ENCODE measurements around the gene TSPEAR. TPM values are rescaled to one million over a fixed set of nuclear protein-coding genes. Genes with fewer than 3 reads are reported as not detected.

TSPEAR gene
- polyA plus RNA-seq, 1 of the 3 experiments (the other 2 are of a cell fraction) = 0.08 TPM

DNA sequence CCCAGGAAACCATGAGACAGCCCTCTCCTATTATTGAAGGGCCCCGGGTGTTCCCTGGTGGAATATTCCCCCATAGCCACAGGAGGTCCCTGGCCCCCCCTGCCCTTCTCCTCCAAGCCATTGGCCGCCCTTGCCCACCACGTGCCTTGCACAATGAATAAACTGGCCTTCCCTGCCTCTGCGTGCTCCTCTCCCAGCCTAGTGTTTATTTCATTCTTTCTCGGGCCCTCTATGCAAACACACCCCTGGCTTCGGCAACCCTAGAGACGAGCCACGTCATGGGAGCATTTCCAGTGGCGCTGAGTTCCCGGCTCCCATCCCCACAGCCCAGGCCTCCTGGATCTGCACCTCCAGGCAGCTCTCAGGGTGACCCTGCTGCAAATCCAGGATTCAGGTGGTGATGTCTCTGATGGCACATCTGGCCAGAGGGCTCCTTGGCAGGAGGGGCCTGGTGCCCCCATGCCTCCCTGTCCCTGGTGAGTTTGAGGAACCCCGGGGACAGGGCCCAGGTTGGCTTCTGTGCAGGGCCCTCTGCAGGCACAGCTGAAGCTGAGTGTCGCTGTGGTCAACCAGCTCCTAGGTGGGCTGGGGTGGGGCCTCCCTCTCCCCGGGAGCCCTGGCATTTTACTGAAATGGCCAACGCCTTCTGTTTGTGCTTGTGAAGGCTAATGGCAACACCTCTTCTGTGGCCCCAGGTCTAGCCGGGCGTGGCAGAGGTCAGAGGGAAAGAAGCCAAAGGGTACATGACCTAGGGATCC is 8.2 kb downstream of the TSPEAR start:
- Histone ChIP-seq H3K27me3 (ENCODE audit: insufficient read depth) (peaks cover 83% of the 10 kb centered on the region), H4K20me1 (ENCODE audit: insufficient read depth) (no peaks in the 10 kb centered on the region), H3K79me2 (ENCODE audit: insufficient read depth) (no peaks in the 10 kb centered on the region), H3K4me2 (no peak overlapping the region), H3K4me3 (ENCODE audit: low read depth in 2 of 2, low read length in 1 of 2) (no peak overlapping the region), H3K36me3 (replicated peaks in 1 of 2; ENCODE audit: control insufficient read depth in 1 of 2, insufficient read depth in 2 of 2, low read length in 1 of 2) (no peaks in the 10 kb centered on the region), H3K9ac (no peak overlapping the region), H3K9me2 (no peaks in the 10 kb centered on the region), H3F3A (replicated peaks; ENCODE audit: insufficient read depth) (no peaks in the 10 kb centered on the region), H3K4me1 (ENCODE audit: control insufficient read depth in 1 of 2, insufficient read depth in 2 of 2, low read depth in 1 of 2, low read length in 1 of 2) (no peaks in the 10 kb centered on the region), H2AFZ (ENCODE audit: low read depth) (no peak overlapping the region), H3K9me3 (no peaks in the 10 kb centered on the region), H3K27ac (ENCODE audit: low read depth in 2 of 2, low read length in 1 of 2) (no peak overlapping the region)
- 10% methylated on average over 12 of the region's 16 CpGs for WGBS (ENCODE audit: low lambda C conversion rate)
- TF ChIP-seq, protein P1, sequence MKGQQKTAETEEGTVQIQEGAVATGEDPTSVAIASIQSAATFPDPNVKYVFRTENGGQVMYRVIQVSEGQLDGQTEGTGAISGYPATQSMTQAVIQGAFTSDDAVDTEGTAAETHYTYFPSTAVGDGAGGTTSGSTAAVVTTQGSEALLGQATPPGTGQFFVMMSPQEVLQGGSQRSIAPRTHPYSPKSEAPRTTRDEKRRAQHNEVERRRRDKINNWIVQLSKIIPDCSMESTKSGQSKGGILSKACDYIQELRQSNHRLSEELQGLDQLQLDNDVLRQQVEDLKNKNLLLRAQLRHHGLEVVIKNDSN (IDR thresholded peaks at IDR 0.05; ENCODE audit: borderline replicate concordance, low read depth) = no peak
- TF ChIP-seq NFIC (IDR thresholded peaks at IDR 0.05; ENCODE audit: borderline replicate concordance) (no peak), POLR2AphosphoS5 (IDR thresholded peaks at IDR 0.05; ENCODE audit: low read depth, low read length) (no peak), TEAD4 (IDR thresholded peaks at IDR 0.05; ENCODE audit: borderline replicate concordance, insufficient read depth) (no peak), RCOR1 (IDR thresholded peaks at IDR 0.05; ENCODE audit: low read length) (no peak), SIN3A (IDR thresholded peaks at IDR 0.05; ENCODE audit: borderline replicate concordance, low read depth, low read length) (no peak), EP300 (IDR thresholded peaks at IDR 0.05; ENCODE audit: borderline replicate concordance in 1 of 2, low read depth in 1 of 2, low read length in 1 of 2) (no peak), ELF1 (IDR thresholded peaks at IDR 0.05) (no peak), FOSL2 (IDR thresholded peaks at IDR 0.05; ENCODE audit: borderline replicate concordance, low read depth) (no peak), RXRA (IDR thresholded peaks at IDR 0.05; ENCODE audit: borderline replicate concordance, low read depth) (no peak), RFX5 (IDR thresholded peaks at IDR 0.05; ENCODE audit: low read length) (no peak)
- TF ChIP-seq, protein P2, sequence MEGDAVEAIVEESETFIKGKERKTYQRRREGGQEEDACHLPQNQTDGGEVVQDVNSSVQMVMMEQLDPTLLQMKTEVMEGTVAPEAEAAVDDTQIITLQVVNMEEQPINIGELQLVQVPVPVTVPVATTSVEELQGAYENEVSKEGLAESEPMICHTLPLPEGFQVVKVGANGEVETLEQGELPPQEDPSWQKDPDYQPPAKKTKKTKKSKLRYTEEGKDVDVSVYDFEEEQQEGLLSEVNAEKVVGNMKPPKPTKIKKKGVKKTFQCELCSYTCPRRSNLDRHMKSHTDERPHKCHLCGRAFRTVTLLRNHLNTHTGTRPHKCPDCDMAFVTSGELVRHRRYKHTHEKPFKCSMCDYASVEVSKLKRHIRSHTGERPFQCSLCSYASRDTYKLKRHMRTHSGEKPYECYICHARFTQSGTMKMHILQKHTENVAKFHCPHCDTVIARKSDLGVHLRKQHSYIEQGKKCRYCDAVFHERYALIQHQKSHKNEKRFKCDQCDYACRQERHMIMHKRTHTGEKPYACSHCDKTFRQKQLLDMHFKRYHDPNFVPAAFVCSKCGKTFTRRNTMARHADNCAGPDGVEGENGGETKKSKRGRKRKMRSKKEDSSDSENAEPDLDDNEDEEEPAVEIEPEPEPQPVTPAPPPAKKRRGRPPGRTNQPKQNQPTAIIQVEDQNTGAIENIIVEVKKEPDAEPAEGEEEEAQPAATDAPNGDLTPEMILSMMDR (IDR thresholded peaks at IDR 0.05) = no peak
- TF ChIP-seq, protein P3, sequence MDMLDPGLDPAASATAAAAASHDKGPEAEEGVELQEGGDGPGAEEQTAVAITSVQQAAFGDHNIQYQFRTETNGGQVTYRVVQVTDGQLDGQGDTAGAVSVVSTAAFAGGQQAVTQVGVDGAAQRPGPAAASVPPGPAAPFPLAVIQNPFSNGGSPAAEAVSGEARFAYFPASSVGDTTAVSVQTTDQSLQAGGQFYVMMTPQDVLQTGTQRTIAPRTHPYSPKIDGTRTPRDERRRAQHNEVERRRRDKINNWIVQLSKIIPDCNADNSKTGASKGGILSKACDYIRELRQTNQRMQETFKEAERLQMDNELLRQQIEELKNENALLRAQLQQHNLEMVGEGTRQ (IDR thresholded peaks at IDR 0.05; ENCODE audit: borderline replicate concordance, low read depth, low read length) = no peak
- TF ChIP-seq, protein P4, sequence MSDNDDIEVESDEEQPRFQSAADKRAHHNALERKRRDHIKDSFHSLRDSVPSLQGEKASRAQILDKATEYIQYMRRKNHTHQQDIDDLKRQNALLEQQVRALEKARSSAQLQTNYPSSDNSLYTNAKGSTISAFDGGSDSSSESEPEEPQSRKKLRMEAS (IDR thresholded peaks at IDR 0.05; ENCODE audit: low read depth) = no peak
- TF ChIP-seq, protein P5, sequence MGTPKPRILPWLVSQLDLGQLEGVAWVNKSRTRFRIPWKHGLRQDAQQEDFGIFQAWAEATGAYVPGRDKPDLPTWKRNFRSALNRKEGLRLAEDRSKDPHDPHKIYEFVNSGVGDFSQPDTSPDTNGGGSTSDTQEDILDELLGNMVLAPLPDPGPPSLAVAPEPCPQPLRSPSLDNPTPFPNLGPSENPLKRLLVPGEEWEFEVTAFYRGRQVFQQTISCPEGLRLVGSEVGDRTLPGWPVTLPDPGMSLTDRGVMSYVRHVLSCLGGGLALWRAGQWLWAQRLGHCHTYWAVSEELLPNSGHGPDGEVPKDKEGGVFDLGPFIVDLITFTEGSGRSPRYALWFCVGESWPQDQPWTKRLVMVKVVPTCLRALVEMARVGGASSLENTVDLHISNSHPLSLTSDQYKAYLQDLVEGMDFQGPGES (IDR thresholded peaks at IDR 0.05; ENCODE audit: low read depth, low read length) = no peak
- TF ChIP-seq, protein P6, sequence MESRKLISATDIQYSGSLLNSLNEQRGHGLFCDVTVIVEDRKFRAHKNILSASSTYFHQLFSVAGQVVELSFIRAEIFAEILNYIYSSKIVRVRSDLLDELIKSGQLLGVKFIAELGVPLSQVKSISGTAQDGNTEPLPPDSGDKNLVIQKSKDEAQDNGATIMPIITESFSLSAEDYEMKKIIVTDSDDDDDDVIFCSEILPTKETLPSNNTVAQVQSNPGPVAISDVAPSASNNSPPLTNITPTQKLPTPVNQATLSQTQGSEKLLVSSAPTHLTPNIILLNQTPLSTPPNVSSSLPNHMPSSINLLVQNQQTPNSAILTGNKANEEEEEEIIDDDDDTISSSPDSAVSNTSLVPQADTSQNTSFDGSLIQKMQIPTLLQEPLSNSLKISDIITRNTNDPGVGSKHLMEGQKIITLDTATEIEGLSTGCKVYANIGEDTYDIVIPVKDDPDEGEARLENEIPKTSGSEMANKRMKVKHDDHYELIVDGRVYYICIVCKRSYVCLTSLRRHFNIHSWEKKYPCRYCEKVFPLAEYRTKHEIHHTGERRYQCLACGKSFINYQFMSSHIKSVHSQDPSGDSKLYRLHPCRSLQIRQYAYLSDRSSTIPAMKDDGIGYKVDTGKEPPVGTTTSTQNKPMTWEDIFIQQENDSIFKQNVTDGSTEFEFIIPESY (IDR thresholded peaks at IDR 0.05; ENCODE audit: borderline replicate concordance, low read depth) = no peak
- TF ChIP-seq, protein P7, sequence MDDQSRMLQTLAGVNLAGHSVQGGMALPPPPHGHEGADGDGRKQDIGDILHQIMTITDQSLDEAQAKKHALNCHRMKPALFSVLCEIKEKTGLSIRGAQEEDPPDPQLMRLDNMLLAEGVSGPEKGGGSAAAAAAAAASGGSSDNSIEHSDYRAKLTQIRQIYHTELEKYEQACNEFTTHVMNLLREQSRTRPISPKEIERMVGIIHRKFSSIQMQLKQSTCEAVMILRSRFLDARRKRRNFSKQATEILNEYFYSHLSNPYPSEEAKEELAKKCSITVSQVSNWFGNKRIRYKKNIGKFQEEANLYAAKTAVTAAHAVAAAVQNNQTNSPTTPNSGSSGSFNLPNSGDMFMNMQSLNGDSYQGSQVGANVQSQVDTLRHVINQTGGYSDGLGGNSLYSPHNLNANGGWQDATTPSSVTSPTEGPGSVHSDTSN (IDR thresholded peaks at IDR 0.05) = no peak
- POLR2A ChIA-PET = no interaction called here
- peak; percentile 18 for DNase-seq
- CTCF ChIA-PET = no interaction called here

Data from SK-N-SH (cell line).